H9 (cell line): ENCODE data around the gene CCDC148. TPM values are rescaled to one million over a fixed set of nuclear protein-coding genes. Genes with fewer than 3 reads are reported as not detected.

Experiments used
- DNase-seq: peaks from one replicate; pipeline ENCODE4 v3.0.0-alpha.2; 2017
- H2AFZ ChIP-seq: one replicate; pipeline ENCODE4 v1.6.1; 2013; ENCODE audit warnings: mild to moderate bottlenecking, low read length, control low read depth, moderate library complexity
- H2AK5ac ChIP-seq: 2 replicates; pipeline ENCODE4 v1.6.1; 2013; ENCODE audit warnings: low read length, control low read depth, mixed read lengths; ENCODE audit not compliant: insufficient read length
- H2BK120ac ChIP-seq: one replicate; pipeline ENCODE4 v1.6.1; 2013; ENCODE audit warnings: low read depth, mild to moderate bottlenecking, low read length, control low read depth, inconsistent platforms; ENCODE audit not compliant: poor library complexity, severe bottlenecking
- H2BK12ac ChIP-seq: 2 replicates; pipeline ENCODE4 v1.6.1; 2013; ENCODE audit warnings: low read length, control low read depth, mixed read lengths, low read depth; ENCODE audit not compliant: insufficient read length
- H2BK15ac ChIP-seq: 2 replicates; pipeline ENCODE4 v1.6.1; 2013; ENCODE audit warnings: low read depth, low read length, control low read depth
- H2BK20ac ChIP-seq: one replicate; pipeline ENCODE4 v1.6.1; 2013; ENCODE audit warnings: low read depth, mild to moderate bottlenecking, low read length, control low read depth, inconsistent platforms; ENCODE audit not compliant: poor library complexity, severe bottlenecking
- H2BK5ac ChIP-seq: 2 replicates; pipeline ENCODE4 v1.6.1; 2013; ENCODE audit warnings: low read length, control low read depth, mixed read lengths; ENCODE audit not compliant: insufficient read length
- H3K14ac ChIP-seq: 2 replicates; pipeline ENCODE4 v1.6.1; 2013; ENCODE audit warnings: low read length, control low read depth; ENCODE audit not compliant: insufficient read depth
- H3K18ac ChIP-seq: 2 replicates; pipeline ENCODE4 v1.6.1; 2013; ENCODE audit warnings: low read depth, mild to moderate bottlenecking, mixed read lengths, low read length, control low read depth; ENCODE audit not compliant: insufficient read length
- H3K23ac ChIP-seq: 2 replicates; pipeline ENCODE4 v1.6.1; 2013; ENCODE audit warnings: low read length, control low read depth, mixed read lengths, low read depth; ENCODE audit not compliant: insufficient read length
- H3K23me2 ChIP-seq: 2 replicates; pipeline ENCODE4 v1.6.1; 2013; ENCODE audit warnings: low read depth, mild to moderate bottlenecking, mixed read lengths, low read length, control low read depth; ENCODE audit not compliant: insufficient read length, poor library complexity, severe bottlenecking
- H3K27ac ChIP-seq: 2 replicates; pipeline ENCODE4 v1.5.1; 2013; ENCODE audit warnings: low read length, control low read depth, mixed read lengths, low read depth; ENCODE audit not compliant: insufficient read length
- H3K27me3 ChIP-seq: 2 replicates; pipeline ENCODE4 v1.6.1; 2013; ENCODE audit warnings: low read length, control low read depth, inconsistent platforms; ENCODE audit not compliant: insufficient read depth
- H3K4ac ChIP-seq: 2 replicates; pipeline ENCODE4 v1.6.1; 2013; ENCODE audit warnings: low read depth, mild to moderate bottlenecking, control low read depth, inconsistent platforms, low read length, moderate library complexity
- H3K4me1 ChIP-seq: 2 replicates; pipeline ENCODE4 v1.6.1; 2013; ENCODE audit warnings: low read length, control low read depth, inconsistent platforms; ENCODE audit not compliant: insufficient read depth
- H3K4me2 ChIP-seq: 2 replicates; pipeline ENCODE4 v1.6.1; 2013; ENCODE audit warnings: low read length, control low read depth, mixed read lengths; ENCODE audit not compliant: insufficient read length, insufficient read depth
- H3K56ac ChIP-seq: 2 replicates; pipeline ENCODE4 v1.6.1; 2013; ENCODE audit warnings: low read depth, mild to moderate bottlenecking, mixed read lengths, low read length, control low read depth; ENCODE audit not compliant: insufficient read length
- H3K79me1 ChIP-seq: 2 replicates; pipeline ENCODE4 v1.6.1; 2013; ENCODE audit warnings: low read depth, mild to moderate bottlenecking, moderate library complexity, low read length, control low read depth, inconsistent platforms; ENCODE audit not compliant: insufficient read depth, poor library complexity, severe bottlenecking
- H3K79me2 ChIP-seq: 2 replicates; pipeline ENCODE4 v1.6.1; 2013; ENCODE audit warnings: low read length, control low read depth, inconsistent platforms; ENCODE audit not compliant: insufficient read depth
- H3K9ac ChIP-seq: 2 replicates; pipeline ENCODE4 v1.6.1; 2013; ENCODE audit warnings: low read length, control low read depth, mixed read lengths; ENCODE audit not compliant: insufficient read length; ENCODE audit errors: extremely low read depth
- H3K9me3 ChIP-seq: one replicate; pipeline ENCODE4 v1.6.1; 2013; ENCODE audit warnings: low read depth, low read length, inconsistent platforms; ENCODE audit not compliant: control insufficient read depth
- H3T11ph ChIP-seq: one replicate; pipeline ENCODE4 v1.6.1; 2013; ENCODE audit warnings: mild to moderate bottlenecking, low read length, control low read depth, inconsistent platforms
- H4K20me1 ChIP-seq: one replicate; pipeline ENCODE4 v1.6.1; 2013; ENCODE audit not compliant: control insufficient read depth, insufficient read length, insufficient read depth
- H4K5ac ChIP-seq: 2 replicates; pipeline ENCODE4 v1.6.1; 2013; ENCODE audit warnings: low read depth, mild to moderate bottlenecking, mixed read lengths, low read length, control low read depth; ENCODE audit not compliant: insufficient read length
- H4K8ac ChIP-seq: replicated peaks from 2 replicates; pipeline ENCODE4 v1.6.1; 2013; ENCODE audit warnings: low read length, control low read depth, mixed read lengths, low read depth; ENCODE audit not compliant: insufficient read length
- H4K91ac ChIP-seq: 2 replicates; pipeline ENCODE4 v1.6.1; 2013; ENCODE audit warnings: low read depth, mild to moderate bottlenecking, moderate library complexity, mixed read lengths, low read length, control low read depth; ENCODE audit not compliant: insufficient read length
- H3K27ac Mint-ChIP-seq, 3 experiments: 2 replicates in 2 of 3; 3 replicates in 1 of 3; pipeline ENCODE4 v1.8.0; 2020 to 2021; ENCODE audit warnings: mixed read lengths in 3 of 3, mild to moderate bottlenecking in 1 of 3, moderate library complexity in 1 of 3
- H3K27me3 Mint-ChIP-seq: 2 replicates; pipeline ENCODE4 v1.8.0; 2021; ENCODE audit warnings: low read depth, mild to moderate bottlenecking, moderate library complexity, mixed read lengths
- H3K36me3 Mint-ChIP-seq, 3 experiments: 2 replicates in 2 of 3; 3 replicates in 1 of 3; pipeline ENCODE4 v1.8.0; 2020 to 2021; ENCODE audit warnings: low read depth in 3 of 3, mixed read lengths in 3 of 3; ENCODE audit not compliant: insufficient read depth in 1 of 3
- H3K4me1 Mint-ChIP-seq, 2 experiments: 2 replicates each; pipeline ENCODE4 v1.8.0; 2020; ENCODE audit warnings: mixed read lengths in 2 of 2
- H3K4me3 Mint-ChIP-seq, 2 experiments: 2 replicates in 1 of 2; 3 replicates in 1 of 2; pipeline ENCODE4 v1.8.0; 2020 to 2021; ENCODE audit warnings: mild to moderate bottlenecking in 2 of 2, mixed read lengths in 2 of 2, moderate library complexity in 1 of 2
- H3K9me3 Mint-ChIP-seq, 2 experiments: 2 replicates in 1 of 2; 3 replicates in 1 of 2; pipeline ENCODE4 v1.8.0; 2020; ENCODE audit warnings: mild to moderate bottlenecking in 2 of 2, mixed read lengths in 2 of 2, moderate library complexity in 1 of 2
- CTCF ChIP-seq: fragments of 200-600 bp; sonication (generic); conservative IDR thresholded peaks from 3 replicates; pipeline ENCODE4 v1.8.0; 2021; ENCODE audit warnings: antibody characterized with exemption, mild to moderate bottlenecking
- total RNA-seq: library from RNA; stranded (reverse); gene quantifications from 2 replicates; pipeline ENCODE4 v1.2.1, GENCODE V29; 2021

Gene CCDC148
- total RNA-seq, 1 experiment from 2014 or later: 1.5 TPM

- Histone ChIP-seq H3K56ac (no peak overlapping the region), H4K5ac (no peak overlapping the region), H2BK120ac (no peak overlapping the region), H3K9ac (no peak overlapping the region), H2AK5ac (no peak overlapping the region), H2AFZ (no peak overlapping the region), H2BK12ac (no peak overlapping the region), H4K91ac (no peak overlapping the region), H3K14ac (no peak overlapping the region), H3K4me2 (no peak overlapping the region), H4K8ac (no peak overlapping the region), H2BK20ac (no peak overlapping the region), H3K79me1 (peaks cover 7% of the 10 kb centered on the region), H2BK15ac (0 out of 2 replicates have a peak overlapping the region, but pooled peaks have one; percentile 10), H3K23ac (no peak overlapping the region), H3K27ac (peak overlapping the region; percentile 52), H4K20me1 (no peaks in the 10 kb centered on the region), H3K4ac (no peak overlapping the region), H3K23me2 (no peaks in the 10 kb centered on the region), H3K27me3 (no peaks in the 10 kb centered on the region), H2BK5ac (no peak overlapping the region), H3K4me1 (no peaks in the 10 kb centered on the region; the same call in 1 of the 2 replicates), H3K79me2 (peaks cover 8% of the 10 kb centered on the region; the same call in 1 of the 2 replicates), H3K9me3 (no peaks in the 10 kb centered on the region), H3T11ph (no peak overlapping the region), H3K18ac (no peak overlapping the region)
- Mint-ChIP-seq H3K36me3 (no peaks in the 10 kb centered on the region), H3K27ac (peak overlapping the region; percentile 15 to 56 (median 32); a peak in 4 of 7 replicates), H3K9me3 (no peaks in the 10 kb centered on the region), H3K27me3 (no peaks in the 10 kb centered on the region), H3K4me3 (no peak overlapping the region), H3K4me1 (peaks cover 34 to 37% of the 10 kb centered on the region in 2 experiments)
- no peak for TF ChIP-seq CTCF
- DNase-seq: no peak
These were observed 41.6 kb upstream of the CCDC148 start for GRCh38 chr2:158498043-158498748.
